ENCODE data around the gene GPC1.

The GPC1 gene

DNA sequence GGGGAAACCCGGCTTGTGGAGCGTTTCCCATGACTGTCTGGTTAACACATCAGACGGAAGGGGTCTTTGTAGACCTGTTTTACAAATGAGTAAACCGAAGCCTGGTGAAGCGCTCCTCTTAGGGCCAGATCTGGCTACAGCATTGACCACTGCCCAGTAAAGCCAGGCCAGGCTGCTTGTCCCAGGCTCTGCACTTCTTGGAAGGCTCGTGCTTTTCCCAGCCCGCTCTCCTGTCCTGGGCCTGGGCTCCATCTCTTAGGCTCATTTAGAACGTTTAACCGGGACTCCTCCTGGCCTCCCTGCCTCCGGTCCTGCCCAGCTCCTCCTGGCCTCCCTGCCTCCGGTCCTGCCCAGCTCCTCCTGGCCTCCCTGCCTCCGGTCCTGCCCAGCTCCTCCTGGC is 4.8 kb downstream of the GPC1 start:
- TF ChIP-seq ZFX (IDR thresholded peaks at IDR 0.05) (no peak), CTCF (conservative IDR thresholded peaks at IDR 0.05) (no peak)
- no peak overlapping the region for H3K27ac ChIP-seq

- H3K27ac ChIP-seq: no peak overlapping the region
- no peak for TF ChIP-seq ZFX (IDR thresholded peaks at IDR 0.05)
- no peak for TF ChIP-seq CTCF (conservative IDR thresholded peaks at IDR 0.05)
These were observed 5.3 kb downstream of the GPC1 start for GRCh38 chr2:240440704-240441320.

DNA sequence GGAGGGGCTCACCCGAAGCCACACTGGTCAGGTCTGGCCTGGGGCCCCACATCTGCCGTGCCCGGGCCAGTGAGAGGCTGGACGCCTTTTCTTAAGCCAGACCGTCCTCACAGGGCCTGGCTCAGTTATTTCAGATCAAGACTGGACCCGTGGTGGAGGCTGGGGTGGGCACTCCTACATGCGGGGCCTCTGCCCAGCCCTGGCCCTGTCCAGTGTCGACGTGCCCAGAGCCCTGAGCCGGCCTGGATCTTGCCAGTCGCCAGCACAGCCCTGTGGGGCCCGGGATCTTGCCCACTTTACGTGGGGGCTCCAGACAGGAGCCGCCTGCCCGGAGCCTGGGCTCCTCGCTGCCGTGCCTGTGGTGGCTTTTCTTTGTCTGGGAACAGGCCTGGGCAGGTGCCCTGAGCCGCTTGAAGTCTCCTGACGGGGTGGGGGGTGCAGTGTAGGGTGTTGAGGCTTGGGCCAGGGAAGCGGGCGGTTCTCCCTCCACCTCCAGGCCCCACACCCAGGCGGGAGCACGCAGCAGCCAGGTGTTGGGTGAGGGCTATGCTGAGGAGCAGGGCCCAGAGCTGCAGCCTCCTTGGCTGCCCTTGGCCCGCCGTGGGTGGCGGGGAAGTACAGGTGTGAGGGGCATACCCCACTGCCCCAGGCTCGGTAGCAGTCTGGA is 6.0 kb downstream of the GPC1 start:
- no peak overlapping the region for H3K27ac ChIP-seq
- no peak for TF ChIP-seq CTCF (conservative IDR thresholded peaks at IDR 0.05)
- no peak for TF ChIP-seq ZFX (IDR thresholded peaks at IDR 0.05)

GRCh38 chr2:240441993-240442411 is 6.5 kb downstream of the GPC1 start:
- TF ChIP-seq ZFX (IDR thresholded peaks at IDR 0.05) (no peak), CTCF (conservative IDR thresholded peaks at IDR 0.05) (no peak)
- H3K27ac ChIP-seq: no peak overlapping the region

DNA sequence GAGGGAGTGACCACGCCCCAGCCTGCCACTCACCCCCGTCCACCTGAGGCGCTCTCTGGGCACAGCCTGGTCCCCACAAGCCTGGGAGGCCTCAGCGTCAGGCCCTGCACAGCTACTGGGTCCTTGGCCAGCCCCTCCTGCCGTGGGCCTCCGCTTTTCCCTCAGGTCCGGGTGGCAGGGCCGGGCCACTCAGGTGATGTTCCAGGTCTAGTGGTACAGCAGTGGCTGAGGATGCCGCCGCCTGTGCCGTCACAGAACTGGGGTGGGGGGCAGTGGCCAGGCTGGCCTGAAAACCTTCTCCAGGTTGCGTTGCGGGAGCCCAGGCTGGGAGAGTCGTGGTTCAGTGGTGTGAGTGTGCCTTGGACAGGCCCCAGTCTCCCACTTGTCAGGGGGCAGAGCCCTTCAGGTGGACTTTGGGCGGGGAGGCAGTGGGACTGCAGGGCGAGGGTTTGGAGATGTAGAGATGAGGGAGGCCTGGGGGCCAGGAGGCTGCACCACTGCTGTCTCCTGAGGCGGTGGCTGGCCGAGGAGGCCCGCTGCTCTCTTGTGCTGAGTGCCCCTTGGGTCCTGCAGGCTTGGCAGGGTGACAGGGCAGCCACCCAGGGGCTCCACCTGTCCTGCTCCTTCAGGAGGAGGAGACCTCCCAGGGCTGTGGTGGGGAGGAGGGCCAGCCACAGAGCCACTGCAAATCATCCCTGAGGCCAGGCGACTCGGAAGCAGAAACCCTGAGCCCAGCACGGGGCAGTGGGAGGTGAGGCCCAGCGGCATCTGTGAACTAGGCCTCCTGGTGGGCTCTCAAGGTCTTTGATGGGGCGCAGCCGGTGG is 7.6 kb downstream of the GPC1 start:
- TF ChIP-seq CTCF (conservative IDR thresholded peaks at IDR 0.05) (no peak), ZFX (IDR thresholded peaks at IDR 0.05) (no peak)
- H3K27ac ChIP-seq: no peak overlapping the region

DNA sequence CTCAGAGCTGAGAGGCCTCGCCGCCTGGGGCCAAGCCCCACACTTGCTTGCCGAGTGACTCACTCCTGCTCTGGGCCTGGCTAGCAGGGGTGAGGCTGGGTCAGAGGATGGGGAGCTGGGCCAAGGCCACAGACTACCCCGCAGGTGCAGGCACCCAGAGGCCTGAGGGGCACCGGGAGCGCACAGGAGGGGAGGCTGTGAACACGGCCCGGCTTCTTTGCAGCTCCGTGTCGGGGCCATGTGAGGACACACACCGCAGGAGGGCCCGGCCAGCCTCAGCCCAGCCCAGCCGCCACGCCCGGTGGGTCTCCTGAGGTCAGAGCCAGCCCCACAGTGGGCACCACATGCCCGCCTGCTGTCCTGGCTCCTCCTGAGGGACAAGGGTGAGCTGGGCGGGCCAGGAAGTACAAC is 8.4 kb downstream of the GPC1 start:
- TF ChIP-seq ZFX (IDR thresholded peaks at IDR 0.05): no peak
- no peak for TF ChIP-seq CTCF (conservative IDR thresholded peaks at IDR 0.05)
- no peak overlapping the region for H3K27ac ChIP-seq

- no peak overlapping the region for H3K27ac ChIP-seq
These were observed 9.0 kb downstream of the GPC1 start for GRCh38 chr2:240444464-240444863.

More at GRCh38 chr2:240444464-240444863, 9.0 kb downstream of the GPC1 start:
- TF ChIP-seq ZFX (IDR thresholded peaks at IDR 0.05): no peak
- TF ChIP-seq CTCF (conservative IDR thresholded peaks at IDR 0.05): no peak

Measured in C4-2B (cell line).